HL-60 (cell line): ENCODE measurements around the gene MYO1D.

Experiments used
- POLR2AphosphoS5 ChIP-seq: IDR thresholded peaks from 2 replicates; pipeline ENCODE4 v1.6.1; 2012; ENCODE audit warnings: low read depth
- TF ChIP-seq, protein P1 (sequence below): IDR thresholded peaks from one replicate; pipeline ENCODE4 v1.5.1; 2011; ENCODE audit warnings: low read length, control low read depth, inconsistent platforms; ENCODE audit not compliant: insufficient read depth
- TF ChIP-seq, protein P2 (sequence below): IDR thresholded peaks from 2 replicates; pipeline ENCODE4 v1.6.1; 2012; ENCODE audit warnings: low read depth; ENCODE audit not compliant: insufficient replicate concordance

DNA sequence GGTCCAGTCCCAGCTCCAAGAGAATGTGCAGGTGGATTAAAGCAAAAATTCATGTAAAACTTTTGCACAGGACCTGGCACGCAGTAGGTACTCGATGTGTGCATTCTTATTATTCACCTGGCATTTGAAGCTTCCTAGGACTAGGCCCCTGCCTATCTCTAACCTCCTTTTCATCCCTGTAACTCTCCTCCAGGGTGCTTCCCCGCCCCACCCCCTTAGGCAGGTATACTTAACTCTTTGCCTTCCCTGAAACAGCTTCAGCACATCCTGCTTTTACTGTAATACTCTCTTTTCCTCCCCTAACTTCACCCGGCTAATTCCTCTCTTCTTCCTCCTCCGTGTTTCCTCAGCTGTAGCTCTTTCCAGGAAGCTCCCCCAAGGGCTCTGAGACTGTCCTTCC is 335.3 kb downstream of the MYO1D start:
- TF ChIP-seq, protein P1, sequence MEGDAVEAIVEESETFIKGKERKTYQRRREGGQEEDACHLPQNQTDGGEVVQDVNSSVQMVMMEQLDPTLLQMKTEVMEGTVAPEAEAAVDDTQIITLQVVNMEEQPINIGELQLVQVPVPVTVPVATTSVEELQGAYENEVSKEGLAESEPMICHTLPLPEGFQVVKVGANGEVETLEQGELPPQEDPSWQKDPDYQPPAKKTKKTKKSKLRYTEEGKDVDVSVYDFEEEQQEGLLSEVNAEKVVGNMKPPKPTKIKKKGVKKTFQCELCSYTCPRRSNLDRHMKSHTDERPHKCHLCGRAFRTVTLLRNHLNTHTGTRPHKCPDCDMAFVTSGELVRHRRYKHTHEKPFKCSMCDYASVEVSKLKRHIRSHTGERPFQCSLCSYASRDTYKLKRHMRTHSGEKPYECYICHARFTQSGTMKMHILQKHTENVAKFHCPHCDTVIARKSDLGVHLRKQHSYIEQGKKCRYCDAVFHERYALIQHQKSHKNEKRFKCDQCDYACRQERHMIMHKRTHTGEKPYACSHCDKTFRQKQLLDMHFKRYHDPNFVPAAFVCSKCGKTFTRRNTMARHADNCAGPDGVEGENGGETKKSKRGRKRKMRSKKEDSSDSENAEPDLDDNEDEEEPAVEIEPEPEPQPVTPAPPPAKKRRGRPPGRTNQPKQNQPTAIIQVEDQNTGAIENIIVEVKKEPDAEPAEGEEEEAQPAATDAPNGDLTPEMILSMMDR: no peak
- TF ChIP-seq POLR2AphosphoS5: no peak
- TF ChIP-seq, protein P2, sequence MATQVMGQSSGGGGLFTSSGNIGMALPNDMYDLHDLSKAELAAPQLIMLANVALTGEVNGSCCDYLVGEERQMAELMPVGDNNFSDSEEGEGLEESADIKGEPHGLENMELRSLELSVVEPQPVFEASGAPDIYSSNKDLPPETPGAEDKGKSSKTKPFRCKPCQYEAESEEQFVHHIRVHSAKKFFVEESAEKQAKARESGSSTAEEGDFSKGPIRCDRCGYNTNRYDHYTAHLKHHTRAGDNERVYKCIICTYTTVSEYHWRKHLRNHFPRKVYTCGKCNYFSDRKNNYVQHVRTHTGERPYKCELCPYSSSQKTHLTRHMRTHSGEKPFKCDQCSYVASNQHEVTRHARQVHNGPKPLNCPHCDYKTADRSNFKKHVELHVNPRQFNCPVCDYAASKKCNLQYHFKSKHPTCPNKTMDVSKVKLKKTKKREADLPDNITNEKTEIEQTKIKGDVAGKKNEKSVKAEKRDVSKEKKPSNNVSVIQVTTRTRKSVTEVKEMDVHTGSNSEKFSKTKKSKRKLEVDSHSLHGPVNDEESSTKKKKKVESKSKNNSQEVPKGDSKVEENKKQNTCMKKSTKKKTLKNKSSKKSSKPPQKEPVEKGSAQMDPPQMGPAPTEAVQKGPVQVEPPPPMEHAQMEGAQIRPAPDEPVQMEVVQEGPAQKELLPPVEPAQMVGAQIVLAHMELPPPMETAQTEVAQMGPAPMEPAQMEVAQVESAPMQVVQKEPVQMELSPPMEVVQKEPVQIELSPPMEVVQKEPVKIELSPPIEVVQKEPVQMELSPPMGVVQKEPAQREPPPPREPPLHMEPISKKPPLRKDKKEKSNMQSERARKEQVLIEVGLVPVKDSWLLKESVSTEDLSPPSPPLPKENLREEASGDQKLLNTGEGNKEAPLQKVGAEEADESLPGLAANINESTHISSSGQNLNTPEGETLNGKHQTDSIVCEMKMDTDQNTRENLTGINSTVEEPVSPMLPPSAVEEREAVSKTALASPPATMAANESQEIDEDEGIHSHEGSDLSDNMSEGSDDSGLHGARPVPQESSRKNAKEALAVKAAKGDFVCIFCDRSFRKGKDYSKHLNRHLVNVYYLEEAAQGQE: no peak
